Chondrocyte (in vitro differentiated cells): Measurements from ENCODE around the gene HRCT1. TPM values are rescaled to one million over a fixed set of nuclear protein-coding genes. Genes with fewer than 3 reads are reported as not detected.
"Not testable (repeated sequence)": the region's sequence is repeated elsewhere in the genome, so short reads cannot be mapped to it uniquely, and the experiment has no call there.

ENCODE experiments used
- DNase-seq: peaks from one replicate; pipeline ENCODE4 v3.0.0; 2021; ENCODE audit warnings: mixed read lengths, low spot score
- H3K27ac Mint-ChIP-seq: one replicate; pipeline ENCODE4 v1.8.0; 2021; ENCODE audit warnings: mild to moderate bottlenecking, moderate library complexity, mixed read lengths; ENCODE audit not compliant: unreplicated experiment
- H3K27me3 Mint-ChIP-seq: 2 replicates; pipeline ENCODE4 v1.8.0; 2021; ENCODE audit warnings: low read depth, mixed read lengths
- H3K36me3 Mint-ChIP-seq: 2 replicates; pipeline ENCODE4 v1.8.0; 2021; ENCODE audit warnings: low read depth, mixed read lengths
- H3K4me1 Mint-ChIP-seq: 2 replicates; pipeline ENCODE4 v1.8.0; 2021; ENCODE audit warnings: low read depth, mild to moderate bottlenecking, mixed read lengths
- H3K4me3 Mint-ChIP-seq: one replicate; pipeline ENCODE4 v1.8.0; 2021; ENCODE audit warnings: mild to moderate bottlenecking, moderate library complexity, mixed read lengths; ENCODE audit not compliant: unreplicated experiment
- H3K9me3 Mint-ChIP-seq: 2 replicates; pipeline ENCODE4 v1.8.0; 2021; ENCODE audit warnings: low read depth, mixed read lengths
- CTCF ChIP-seq: fragments of 200-600 bp; sonication (generic); IDR thresholded peaks from 2 replicates; pipeline ENCODE4 v1.5.0; 2021; ENCODE audit warnings: antibody characterized with exemption, mild to moderate bottlenecking, moderate library complexity
- total RNA-seq: library from RNA; stranded (reverse); gene quantifications from 3 replicates; pipeline ENCODE4 v1.2.1, GENCODE V29; 2021

The HRCT1 gene
- total RNA-seq, 1 donor from 2014 or later, result 7.2 TPM

- no peak for DNase-seq
- Mint-ChIP-seq H3K27me3 (peaks cover 9% of the 10 kb centered on the region), H3K4me3 (no peak overlapping the region), H3K36me3 (peaks cover 7% of the 10 kb centered on the region), H3K27ac (no peak overlapping the region), H3K9me3 (peaks cover 18% of the 10 kb centered on the region), H3K4me1 (no peaks in the 10 kb centered on the region)
- TF ChIP-seq CTCF, result no peak
These were observed 33.5 kb upstream of the HRCT1 start for GRCh38 chr9:35872505-35872904.

- no peaks in the 10 kb centered on the region for H3K4me1 Mint-ChIP-seq
- DNase-seq, result no peak
- H3K27ac Mint-ChIP-seq, result no peak overlapping the region
- peak; percentile 99 for TF ChIP-seq CTCF
- no peaks in the 10 kb centered on the region for H3K36me3 Mint-ChIP-seq
- H3K4me3 Mint-ChIP-seq, result no peak overlapping the region
- peaks cover 2% of the 10 kb centered on the region for H3K27me3 Mint-ChIP-seq
- peaks cover 6% of the 10 kb centered on the region for H3K9me3 Mint-ChIP-seq
These were observed 23.6 kb upstream of the HRCT1 start for GRCh38 chr9:35882263-35882848.

GRCh38 chr9:35882996-35883395, 23.0 kb upstream of the HRCT1 start:
- H3K27ac Mint-ChIP-seq, result peak overlapping the region; percentile 58
- no peak overlapping the region for H3K4me3 Mint-ChIP-seq
- no peak for TF ChIP-seq CTCF
- peaks cover 2% of the 10 kb centered on the region for H3K27me3 Mint-ChIP-seq
- H3K4me1 Mint-ChIP-seq, result no peaks in the 10 kb centered on the region
- H3K9me3 Mint-ChIP-seq, result no peaks in the 10 kb centered on the region
- H3K36me3 Mint-ChIP-seq, result no peaks in the 10 kb centered on the region
- no peak for DNase-seq

GRCh38 chr9:35884908-35885307, 21.1 kb upstream of the HRCT1 start:
- not testable (repeated sequence) for H3K4me3 Mint-ChIP-seq, H3K9me3 Mint-ChIP-seq, H3K27me3 Mint-ChIP-seq, H3K27ac Mint-ChIP-seq, H3K36me3 Mint-ChIP-seq, H3K4me1 Mint-ChIP-seq, DNase-seq

GRCh38 chr9:35891646-35892045, 14.4 kb upstream of the HRCT1 start:
- Mint-ChIP-seq H3K27ac (no peak overlapping the region), H3K4me1 (no peaks in the 10 kb centered on the region), H3K36me3 (peaks cover 1% of the 10 kb centered on the region), H3K4me3 (no peak overlapping the region), H3K9me3 (no peaks in the 10 kb centered on the region), H3K27me3 (no peaks in the 10 kb centered on the region)
- TF ChIP-seq CTCF, result no peak
- DNase-seq, result no peak

GRCh38 chr9:35892051-35892450, 14.0 kb upstream of the HRCT1 start:
- DNase-seq, result no peak
- Mint-ChIP-seq H3K9me3 (no peaks in the 10 kb centered on the region), H3K27ac (no peak overlapping the region), H3K27me3 (no peaks in the 10 kb centered on the region), H3K36me3 (peaks cover 1% of the 10 kb centered on the region), H3K4me3 (no peak overlapping the region), H3K4me1 (no peaks in the 10 kb centered on the region)
- TF ChIP-seq CTCF, result no peak
